GM12873 (cell line): ENCODE results near the gene AGBL4.

Experiments used
- TF ChIP-seq, protein P1 (sequence below): IDR thresholded peaks from 2 replicates; pipeline ENCODE4 v1.5.1; 2012; ENCODE audit warnings: low read depth, mild to moderate bottlenecking, moderate library complexity, low read length, control low read depth; ENCODE audit not compliant: insufficient read depth; ENCODE audit errors: missing control alignments

Gene AGBL4

GRCh38 chr1:49204720-49205119 lies 819.0 kb downstream of the AGBL4 start:
- TF ChIP-seq, protein P1, sequence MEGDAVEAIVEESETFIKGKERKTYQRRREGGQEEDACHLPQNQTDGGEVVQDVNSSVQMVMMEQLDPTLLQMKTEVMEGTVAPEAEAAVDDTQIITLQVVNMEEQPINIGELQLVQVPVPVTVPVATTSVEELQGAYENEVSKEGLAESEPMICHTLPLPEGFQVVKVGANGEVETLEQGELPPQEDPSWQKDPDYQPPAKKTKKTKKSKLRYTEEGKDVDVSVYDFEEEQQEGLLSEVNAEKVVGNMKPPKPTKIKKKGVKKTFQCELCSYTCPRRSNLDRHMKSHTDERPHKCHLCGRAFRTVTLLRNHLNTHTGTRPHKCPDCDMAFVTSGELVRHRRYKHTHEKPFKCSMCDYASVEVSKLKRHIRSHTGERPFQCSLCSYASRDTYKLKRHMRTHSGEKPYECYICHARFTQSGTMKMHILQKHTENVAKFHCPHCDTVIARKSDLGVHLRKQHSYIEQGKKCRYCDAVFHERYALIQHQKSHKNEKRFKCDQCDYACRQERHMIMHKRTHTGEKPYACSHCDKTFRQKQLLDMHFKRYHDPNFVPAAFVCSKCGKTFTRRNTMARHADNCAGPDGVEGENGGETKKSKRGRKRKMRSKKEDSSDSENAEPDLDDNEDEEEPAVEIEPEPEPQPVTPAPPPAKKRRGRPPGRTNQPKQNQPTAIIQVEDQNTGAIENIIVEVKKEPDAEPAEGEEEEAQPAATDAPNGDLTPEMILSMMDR, result no peak

GRCh38 chr1:49200738-49201137 lies 823.0 kb downstream of the AGBL4 start:
- TF ChIP-seq, protein P1, result no peak

DNA sequence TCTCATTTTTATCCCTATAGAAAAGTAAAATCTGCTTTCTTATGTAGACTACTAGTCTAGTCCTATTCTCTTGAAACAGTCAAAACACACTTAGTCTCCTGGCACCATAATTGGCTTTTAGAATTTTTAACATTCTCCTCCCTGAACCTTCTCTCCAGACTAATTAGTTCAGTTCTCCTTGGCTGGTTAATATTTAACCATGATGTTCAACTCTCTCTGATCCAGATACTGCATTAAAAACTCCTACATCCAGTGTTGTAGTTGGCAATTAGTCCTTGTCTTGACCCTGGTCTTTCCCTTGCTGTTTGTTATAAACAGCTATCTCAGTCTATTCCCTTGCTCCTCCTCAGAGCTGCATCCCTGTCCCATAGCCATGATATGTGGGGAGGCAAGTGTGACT lies 824.2 kb downstream of the AGBL4 start:
- TF ChIP-seq, protein P1, result no peak

- TF ChIP-seq, protein P1, result no peak
Observed at GRCh38 chr1:49197081-49197480, 826.7 kb downstream of the AGBL4 start.

DNA sequence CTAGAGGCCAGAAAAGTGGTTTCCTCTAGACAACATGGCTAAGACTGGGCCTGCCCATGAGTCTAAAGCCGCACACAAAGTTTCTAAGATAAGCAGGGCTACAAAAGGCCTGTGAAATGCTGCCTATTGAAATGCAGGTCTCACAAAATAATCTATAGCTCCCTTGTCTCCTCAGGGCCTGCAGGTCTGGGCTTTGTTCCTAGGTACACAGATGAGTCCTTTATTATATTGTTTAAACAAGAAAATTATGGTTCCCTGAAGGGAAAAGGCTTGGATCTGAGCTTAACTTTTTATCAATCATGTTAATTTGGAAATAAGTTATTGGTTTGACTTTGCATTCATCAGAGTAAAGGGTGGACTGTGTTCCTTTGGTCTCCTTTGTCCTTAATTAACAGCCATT lies 833.6 kb downstream of the AGBL4 start:
- TF ChIP-seq, protein P1, result no peak

- TF ChIP-seq, protein P1, result no peak
Observed at GRCh38 chr1:49187056-49187455, 836.7 kb downstream of the AGBL4 start.

- TF ChIP-seq, protein P1, result no peak
Observed at GRCh38 chr1:49185450-49185980, 838.2 kb downstream of the AGBL4 start.

- TF ChIP-seq, protein P1, result no peak
Observed at GRCh38 chr1:49183489-49183888, 840.3 kb downstream of the AGBL4 start.
